HFFc6 (cell line): ENCODE results near the gene FXYD7. TPM values are rescaled to one million over a fixed set of nuclear protein-coding genes. Genes with fewer than 3 reads are reported as not detected.
A peak's percentile ranks its signal among the peaks of the same experiment; 100 is the strongest.

Experiments used
- DNase-seq: peaks from one replicate; pipeline ENCODE4 v3.0.0-alpha.2; 2018
- H3K27ac Mint-ChIP-seq: 2 replicates; pipeline ENCODE4 v1.8.0; 2020; ENCODE audit warnings: mild to moderate bottlenecking, mixed read lengths
- H3K27me3 Mint-ChIP-seq: 2 replicates; pipeline ENCODE4 v1.8.0; 2021; ENCODE audit warnings: mild to moderate bottlenecking, moderate library complexity, mixed read lengths; ENCODE audit not compliant: insufficient read depth
- H3K36me3 Mint-ChIP-seq: 2 replicates; pipeline ENCODE4 v1.8.0; 2021; ENCODE audit warnings: low read depth, mixed read lengths
- H3K4me1 Mint-ChIP-seq: 2 replicates; pipeline ENCODE4 v1.8.0; 2020; ENCODE audit warnings: low read depth, mixed read lengths
- H3K4me3 Mint-ChIP-seq: 2 replicates; pipeline ENCODE4 v1.8.0; 2020; ENCODE audit warnings: mild to moderate bottlenecking, moderate library complexity, mixed read lengths
- H3K9me3 Mint-ChIP-seq: 2 replicates; pipeline ENCODE4 v1.8.0; 2020; ENCODE audit warnings: mild to moderate bottlenecking, mixed read lengths
- CTCF ChIP-seq: fragments of 200-600 bp; sonication (generic); IDR thresholded peaks from 2 replicates; pipeline ENCODE4 v1.5.0; 2021; ENCODE audit warnings: antibody characterized with exemption, mild to moderate bottlenecking
- total RNA-seq, 6 experiments: library from RNA; stranded (reverse); fragmentation: NEBNext Ultra II Directional; extraction: Animal tissue kit (Norgen Biotek cat#: 25700); gene quantifications; 2 replicates in 1 of 6; 3 replicates in 5 of 6; pipeline ENCODE4 v1.2.3, GENCODE V29; 2021

The FXYD7 gene
- total RNA-seq, 6 experiments from 2014 or later, result 0.32 to 0.87 (median 0.68) TPM; not detected in 3

GRCh38 chr19:35120898-35121297 is 22.2 kb upstream of the FXYD7 start:
- peaks cover 17% of the 10 kb centered on the region for H3K27me3 Mint-ChIP-seq
- no peaks in the 10 kb centered on the region for H3K36me3 Mint-ChIP-seq
- no peak for DNase-seq
- peaks cover 36% of the 10 kb centered on the region for H3K4me1 Mint-ChIP-seq
- no peak for TF ChIP-seq CTCF
- no peaks in the 10 kb centered on the region for H3K9me3 Mint-ChIP-seq
- H3K4me3 Mint-ChIP-seq, result no peak overlapping the region
- H3K27ac Mint-ChIP-seq, result no peak overlapping the region

GRCh38 chr19:35122687-35123551 is 20.1 kb upstream of the FXYD7 start:
- no peaks in the 10 kb centered on the region for H3K9me3 Mint-ChIP-seq
- H3K27me3 Mint-ChIP-seq, result peaks cover 13% of the 10 kb centered on the region
- no peak for TF ChIP-seq CTCF
- no peak for DNase-seq
- no peaks in the 10 kb centered on the region for H3K36me3 Mint-ChIP-seq
- H3K4me1 Mint-ChIP-seq, result peaks cover 36% of the 10 kb centered on the region
- H3K27ac Mint-ChIP-seq, result no peak overlapping the region
- no peak overlapping the region for H3K4me3 Mint-ChIP-seq

GRCh38 chr19:35123573-35123972 is 19.5 kb upstream of the FXYD7 start:
- H3K27me3 Mint-ChIP-seq, result peaks cover 16% of the 10 kb centered on the region
- TF ChIP-seq CTCF, result no peak
- no peaks in the 10 kb centered on the region for H3K9me3 Mint-ChIP-seq
- no peak overlapping the region for H3K27ac Mint-ChIP-seq
- no peaks in the 10 kb centered on the region for H3K36me3 Mint-ChIP-seq
- DNase-seq, result no peak
- peak overlapping the region; percentile 87 for H3K4me3 Mint-ChIP-seq
- peaks cover 36% of the 10 kb centered on the region for H3K4me1 Mint-ChIP-seq

GRCh38 chr19:35124098-35125060 is 18.7 kb upstream of the FXYD7 start:
- Mint-ChIP-seq H3K9me3 (no peaks in the 10 kb centered on the region), H3K4me3 (peak overlapping the region; percentile 87), H3K27ac (peak overlapping the region; percentile 59), H3K36me3 (no peaks in the 10 kb centered on the region), H3K27me3 (peaks cover 16% of the 10 kb centered on the region), H3K4me1 (peaks cover 36% of the 10 kb centered on the region)
- peak; percentile 90 for DNase-seq
- TF ChIP-seq CTCF, result no peak

GRCh38 chr19:35125270-35125717 is 17.8 kb upstream of the FXYD7 start:
- Mint-ChIP-seq H3K27me3 (peaks cover 23% of the 10 kb centered on the region), H3K4me3 (no peak overlapping the region), H3K9me3 (no peaks in the 10 kb centered on the region), H3K27ac (no peak overlapping the region), H3K36me3 (no peaks in the 10 kb centered on the region), H3K4me1 (peaks cover 34% of the 10 kb centered on the region)
- TF ChIP-seq CTCF, result no peak
- no peak for DNase-seq
